Ascending aorta (tissue), 2 donors: ENCODE data around the gene RUVBL1. TPM values are rescaled to one million over a fixed set of nuclear protein-coding genes. Genes with fewer than 3 reads are reported as not detected.

ENCODE experiments used
- DNase-seq, 2 donors: peaks; one replicate each; pipeline ENCODE4 v3.0.0-alpha.2; 2019; ENCODE audit warnings: low spot score in 2 of 2
- H3K27ac ChIP-seq, 2 donors: fragments of 200-600 bp; sonication (generic); one replicate each; pipeline ENCODE4 v1.5.1; 2016 to 2017; ENCODE audit warnings: mild to moderate bottlenecking in 1 of 2
- H3K27me3 ChIP-seq: fragments of 200-600 bp; sonication (generic); one replicate; pipeline ENCODE4 v1.5.1; 2017
- H3K36me3 ChIP-seq, 2 donors: fragments of 200-600 bp; sonication (generic); one replicate each; pipeline ENCODE4 v1.5.1; 2016
- H3K4me1 ChIP-seq, 2 donors: fragments of 200-600 bp; sonication (generic); one replicate each; pipeline ENCODE4 v1.5.1; 2016 to 2017; ENCODE audit warnings: mild to moderate bottlenecking in 1 of 2
- H3K4me3 ChIP-seq, 2 donors: fragments of 200-600 bp; sonication (generic); one replicate each; pipeline ENCODE4 v1.5.1; 2016 to 2017; ENCODE audit warnings: mild to moderate bottlenecking in 1 of 2
- H3K9me3 ChIP-seq, 2 donors: fragments of 200-600 bp; sonication (generic); one replicate each; pipeline ENCODE4 v1.5.1; 2016
- CTCF ChIP-seq, 3 experiments: fragments of 200-600 bp in 2 of 3; fragments of 450-650 bp in 1 of 3; sonication (generic) in 2 of 3; IDR thresholded peaks; one replicate each; pipeline ENCODE4 v1.5.1; 2016 to 2019; ENCODE audit warnings: antibody characterized with exemption in 3 of 3, mild to moderate bottlenecking in 1 of 3, moderate library complexity in 1 of 3
- intact Hi-C: fragments of 100-400 bp; cut with DNase I; formaldehyde crosslinking; loops from one replicate; pipeline ENCODE4 v1.15.1; 2023
- total RNA-seq: library from RNA; depleted of rRNA; stranded (reverse); fragments of >200 nt; gene quantifications from one replicate; pipeline ENCODE4 v1.1.0, GENCODE V29; 2016

Gene RUVBL1
- total RNA-seq, 1 donor from 2014 or later: 10.3 TPM

- intact Hi-C loops: loop anchor here (10.0 kb wide), 2 partner anchors 314 to 424 kb away; partner anchors contain the start of gene GATA2
- no peak overlapping the region for H3K4me3 ChIP-seq
- DNase-seq: no peak
- no peak for TF ChIP-seq CTCF (IDR thresholded peaks at IDR 0.05)
- H3K27me3 ChIP-seq: no peaks in the 10 kb centered on the region
- H3K27ac ChIP-seq: no peak overlapping the region
- peaks cover 63 to 71% of the 10 kb centered on the region in 2 donors for H3K36me3 ChIP-seq
- peaks cover 0 to 8% of the 10 kb centered on the region in 2 donors for H3K4me1 ChIP-seq
- H3K9me3 ChIP-seq: no peaks in the 10 kb centered on the region
Observed at GRCh38 chr3:128070898-128071591, 52.6 kb downstream of the RUVBL1 start.

GRCh38 chr3:128069271-128069670, 54.3 kb downstream of the RUVBL1 start:
- no peak for TF ChIP-seq CTCF (IDR thresholded peaks at IDR 0.05)
- Histone ChIP-seq H3K27me3 (no peaks in the 10 kb centered on the region), H3K9me3 (no peaks in the 10 kb centered on the region), H3K36me3 (peaks cover 79 to 89% of the 10 kb centered on the region in 2 donors), H3K27ac (no peak overlapping the region), H3K4me3 (no peak overlapping the region), H3K4me1 (no peaks in the 10 kb centered on the region)
- intact Hi-C loops: no loop called here
- no peak for DNase-seq

GRCh38 chr3:128068156-128068620, 55.4 kb downstream of the RUVBL1 start:
- H3K9me3 ChIP-seq: no peaks in the 10 kb centered on the region
- H3K27me3 ChIP-seq: no peaks in the 10 kb centered on the region
- TF ChIP-seq CTCF (IDR thresholded peaks at IDR 0.05): peak; percentile 7 to 48 (median 23)
- H3K27ac ChIP-seq: no peak overlapping the region
- H3K36me3 ChIP-seq: peaks cover 90 to 100% of the 10 kb centered on the region in 2 donors
- H3K4me3 ChIP-seq: no peak overlapping the region
- H3K4me1 ChIP-seq: no peaks in the 10 kb centered on the region
- intact Hi-C loops: no loop called here
- no peak for DNase-seq

GRCh38 chr3:128067489-128067888, 56.1 kb downstream of the RUVBL1 start:
- no peak overlapping the region for H3K4me3 ChIP-seq
- intact Hi-C loops: no loop called here

GRCh38 chr3:128066676-128067075, 56.9 kb downstream of the RUVBL1 start:
- peaks cover 96 to 100% of the 10 kb centered on the region in 2 donors for H3K36me3 ChIP-seq
- intact Hi-C loops: no loop called here
- no peak overlapping the region for H3K4me3 ChIP-seq
- no peaks in the 10 kb centered on the region for H3K4me1 ChIP-seq
- no peak for DNase-seq
- no peak for TF ChIP-seq CTCF (IDR thresholded peaks at IDR 0.05)
- H3K27me3 ChIP-seq: no peaks in the 10 kb centered on the region
- H3K9me3 ChIP-seq: no peaks in the 10 kb centered on the region
- no peak overlapping the region for H3K27ac ChIP-seq

More at GRCh38 chr3:128067489-128067888, 56.1 kb downstream of the RUVBL1 start:
- no peaks in the 10 kb centered on the region for H3K9me3 ChIP-seq
- H3K4me1 ChIP-seq: no peaks in the 10 kb centered on the region
- peaks cover 92 to 100% of the 10 kb centered on the region in 2 donors for H3K36me3 ChIP-seq
- no peak for DNase-seq
- H3K27me3 ChIP-seq: no peaks in the 10 kb centered on the region
- no peak overlapping the region for H3K27ac ChIP-seq
- TF ChIP-seq CTCF (IDR thresholded peaks at IDR 0.05): no peak
